ENCODE measurements around the gene PAX4.
"Not testable (repeated sequence)": the region's sequence is repeated elsewhere in the genome, so short reads cannot be mapped to it uniquely, and the experiment has no call there.

The PAX4 gene

DNA sequence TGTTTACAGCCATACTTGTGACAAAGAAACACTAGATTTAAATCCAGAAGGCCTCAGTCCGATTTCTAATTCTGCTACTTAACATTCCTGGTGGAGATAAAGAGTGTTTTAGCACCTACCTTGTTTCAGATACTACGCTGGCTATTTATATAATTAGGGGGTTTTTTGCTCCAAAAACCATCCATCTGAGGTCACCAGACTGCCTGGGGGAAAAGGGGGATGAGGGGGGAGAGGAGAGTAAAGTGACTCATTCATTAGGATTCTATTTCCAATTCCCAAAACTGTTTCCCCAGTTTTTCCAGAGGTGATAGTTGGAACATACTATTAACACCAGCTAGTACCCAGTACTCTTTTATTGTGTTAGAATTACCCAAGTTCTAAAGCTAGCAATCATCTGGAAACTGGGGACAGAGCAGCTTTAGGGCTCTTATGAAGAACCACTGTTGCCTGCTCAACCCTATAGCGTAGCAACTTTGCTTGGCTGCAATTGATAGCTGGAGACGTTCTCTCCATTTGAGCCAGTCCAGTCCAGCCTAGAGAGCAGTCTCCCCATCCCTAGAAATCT lies 39.1 kb downstream of the PAX4 start:
- TF ChIP-seq, protein P1, sequence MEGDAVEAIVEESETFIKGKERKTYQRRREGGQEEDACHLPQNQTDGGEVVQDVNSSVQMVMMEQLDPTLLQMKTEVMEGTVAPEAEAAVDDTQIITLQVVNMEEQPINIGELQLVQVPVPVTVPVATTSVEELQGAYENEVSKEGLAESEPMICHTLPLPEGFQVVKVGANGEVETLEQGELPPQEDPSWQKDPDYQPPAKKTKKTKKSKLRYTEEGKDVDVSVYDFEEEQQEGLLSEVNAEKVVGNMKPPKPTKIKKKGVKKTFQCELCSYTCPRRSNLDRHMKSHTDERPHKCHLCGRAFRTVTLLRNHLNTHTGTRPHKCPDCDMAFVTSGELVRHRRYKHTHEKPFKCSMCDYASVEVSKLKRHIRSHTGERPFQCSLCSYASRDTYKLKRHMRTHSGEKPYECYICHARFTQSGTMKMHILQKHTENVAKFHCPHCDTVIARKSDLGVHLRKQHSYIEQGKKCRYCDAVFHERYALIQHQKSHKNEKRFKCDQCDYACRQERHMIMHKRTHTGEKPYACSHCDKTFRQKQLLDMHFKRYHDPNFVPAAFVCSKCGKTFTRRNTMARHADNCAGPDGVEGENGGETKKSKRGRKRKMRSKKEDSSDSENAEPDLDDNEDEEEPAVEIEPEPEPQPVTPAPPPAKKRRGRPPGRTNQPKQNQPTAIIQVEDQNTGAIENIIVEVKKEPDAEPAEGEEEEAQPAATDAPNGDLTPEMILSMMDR (IDR thresholded peaks at IDR 0.05; ENCODE audit: low read depth, low read length): no peak
- Histone ChIP-seq H3K9me3 (no peaks in the 10 kb centered on the region), H3K4me3 (ENCODE audit: low read depth, low read length) (no peak overlapping the region), H3K27me3 (no peaks in the 10 kb centered on the region), H3K36me3 (peaks cover 11% of the 10 kb centered on the region; the same call in 1 of the 2 replicates), H3K4me1 (peaks cover 8% of the 10 kb centered on the region; the same call in 1 of the 2 replicates)
- no peak for DNase-seq

DNA sequence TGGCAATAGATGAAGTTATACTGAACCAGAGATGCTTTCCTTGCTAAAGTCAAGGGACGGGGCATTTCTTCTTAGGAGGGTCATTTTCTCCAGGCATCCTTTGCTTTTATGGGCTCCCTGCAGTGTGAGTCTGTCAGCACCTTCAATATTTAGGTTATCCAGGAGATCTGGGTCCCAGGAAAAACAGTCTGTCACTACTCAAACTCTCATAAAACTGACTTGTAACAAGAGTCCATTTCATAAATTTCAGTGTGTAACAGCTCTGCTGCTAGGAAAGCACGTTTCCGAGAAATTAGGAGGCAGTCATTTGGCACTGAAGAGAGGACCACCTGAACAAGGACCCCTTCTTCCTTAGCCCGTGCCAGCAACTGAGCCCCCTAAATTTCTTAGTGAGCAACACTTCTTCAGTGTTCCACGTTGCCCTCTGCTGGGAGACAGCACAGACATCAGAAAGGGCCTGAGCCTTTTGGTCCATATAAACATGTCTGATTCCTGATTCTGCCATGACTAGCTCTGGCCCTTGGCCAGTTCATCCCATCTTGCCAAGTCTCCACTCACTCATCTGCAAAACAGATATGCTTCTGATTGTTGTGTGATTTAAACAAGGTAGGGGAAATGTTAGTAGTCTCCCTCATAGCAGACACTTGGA lies 39.8 kb downstream of the PAX4 start:
- TF ChIP-seq, protein P1 (IDR thresholded peaks at IDR 0.05; ENCODE audit: low read depth, low read length): peak; percentile 46
- DNase-seq: peak; percentile 46
- Histone ChIP-seq H3K4me1 (peaks cover 8% of the 10 kb centered on the region; the same call in 1 of the 2 replicates), H3K4me3 (ENCODE audit: low read depth, low read length) (no peak overlapping the region), H3K27me3 (no peaks in the 10 kb centered on the region), H3K9me3 (no peaks in the 10 kb centered on the region), H3K36me3 (peaks cover 11% of the 10 kb centered on the region; the same call in 1 of the 2 replicates)

DNA sequence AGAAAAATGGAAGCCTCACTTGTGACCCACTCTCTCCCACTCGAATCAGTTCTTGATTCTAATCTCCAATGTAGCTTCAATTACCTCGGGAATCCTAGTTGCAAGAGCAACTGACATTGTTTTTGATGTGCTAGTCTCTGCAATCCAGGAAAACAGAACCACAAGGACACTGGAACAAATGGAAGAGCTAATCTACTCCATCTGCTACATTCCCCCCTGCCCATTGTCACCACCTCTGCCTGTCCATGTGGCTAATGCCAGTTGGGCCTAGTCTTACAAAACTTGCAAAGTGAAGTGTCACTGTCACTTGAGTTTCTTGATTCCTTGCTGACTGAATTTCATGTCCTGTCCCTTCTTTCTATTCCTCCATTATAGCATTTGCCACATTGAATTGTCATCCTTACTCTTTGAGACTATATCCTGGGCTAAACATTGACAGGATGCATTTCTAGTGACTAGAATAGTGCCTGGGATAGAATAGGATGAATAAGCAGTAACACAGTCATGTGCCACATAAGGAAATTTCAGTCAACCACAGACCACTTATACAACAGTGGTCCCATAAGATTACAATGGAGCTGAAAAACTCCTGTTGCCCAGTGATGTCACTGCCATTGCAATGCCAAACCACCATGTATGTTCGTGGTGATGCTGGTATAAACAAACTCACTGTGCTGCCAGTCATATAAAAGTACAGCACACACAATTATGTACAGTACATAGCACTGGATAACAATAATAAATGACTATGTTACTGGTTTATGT lies 46.0 kb downstream of the PAX4 start:
- no peak overlapping the region for H3K4me3 ChIP-seq (ENCODE audit: low read depth, low read length)
- H3K9me3 ChIP-seq: no peaks in the 10 kb centered on the region
- TF ChIP-seq, protein P1 (IDR thresholded peaks at IDR 0.05; ENCODE audit: low read depth, low read length): no peak
- no peaks in the 10 kb centered on the region for H3K36me3 ChIP-seq
- no peak for DNase-seq
- H3K4me1 ChIP-seq: no peaks in the 10 kb centered on the region
- no peaks in the 10 kb centered on the region for H3K27me3 ChIP-seq

DNA sequence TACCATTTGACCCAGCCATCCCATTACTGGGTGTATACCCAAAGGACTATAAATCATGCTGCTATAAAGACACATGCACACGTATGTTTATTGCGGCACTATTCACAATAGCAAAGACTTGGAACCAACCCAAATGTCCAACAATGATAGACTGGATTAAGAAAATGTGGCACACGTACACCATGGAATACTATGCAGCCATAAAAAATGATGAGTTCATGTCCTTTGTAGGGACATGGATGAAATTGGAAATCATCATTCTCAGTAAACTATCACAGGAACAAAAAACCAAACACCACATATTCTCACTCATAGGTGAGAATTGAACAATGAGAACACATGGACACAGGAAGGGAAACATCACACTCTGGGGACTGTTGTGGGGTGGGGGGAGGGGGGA lies 49.9 kb downstream of the PAX4 start:
- not testable (repeated sequence) for H3K4me3 ChIP-seq (ENCODE audit: low read depth, low read length); DNase-seq; H3K27me3 ChIP-seq

DNA sequence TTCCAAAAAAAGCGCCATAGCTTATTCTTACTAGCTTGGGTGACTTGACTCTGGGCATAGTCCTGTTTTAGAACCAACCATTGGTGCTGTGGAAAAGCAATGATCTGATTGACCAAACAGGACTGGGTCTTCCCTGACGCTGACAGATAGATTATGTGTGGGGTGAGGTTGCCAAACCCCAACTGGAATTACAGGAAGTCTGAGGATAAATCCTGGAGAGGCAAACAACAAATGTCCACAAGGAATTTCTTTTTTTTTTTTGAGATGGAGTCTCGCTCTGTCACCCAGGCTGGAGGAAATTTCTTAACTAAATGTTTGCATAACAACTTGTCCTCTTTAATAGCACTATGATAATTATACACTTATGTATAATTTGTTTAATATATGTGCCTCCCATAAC lies 51.7 kb downstream of the PAX4 start:
- H3K4me1 ChIP-seq: no peaks in the 10 kb centered on the region
- H3K4me3 ChIP-seq (ENCODE audit: low read depth, low read length): no peak overlapping the region
- H3K36me3 ChIP-seq: no peaks in the 10 kb centered on the region
- no peaks in the 10 kb centered on the region for H3K27me3 ChIP-seq
- no peaks in the 10 kb centered on the region for H3K9me3 ChIP-seq
- TF ChIP-seq, protein P1 (IDR thresholded peaks at IDR 0.05; ENCODE audit: low read depth, low read length): no peak
- no peak for DNase-seq

More for the DNA sequence above, 49.9 kb downstream of the PAX4 start:
- not testable (repeated sequence) for H3K4me1 ChIP-seq, H3K9me3 ChIP-seq, H3K36me3 ChIP-seq

All from BE2C (cell line).